ENCODE data around the gene PRXL2A. TPM values are rescaled to one million over a fixed set of nuclear protein-coding genes. Genes with fewer than 3 reads are reported as not detected.

PRXL2A gene
- polyA plus RNA-seq, 6 donors from 2014 or later = 2.5 to 13.9 (median 8.3) TPM

DNA sequence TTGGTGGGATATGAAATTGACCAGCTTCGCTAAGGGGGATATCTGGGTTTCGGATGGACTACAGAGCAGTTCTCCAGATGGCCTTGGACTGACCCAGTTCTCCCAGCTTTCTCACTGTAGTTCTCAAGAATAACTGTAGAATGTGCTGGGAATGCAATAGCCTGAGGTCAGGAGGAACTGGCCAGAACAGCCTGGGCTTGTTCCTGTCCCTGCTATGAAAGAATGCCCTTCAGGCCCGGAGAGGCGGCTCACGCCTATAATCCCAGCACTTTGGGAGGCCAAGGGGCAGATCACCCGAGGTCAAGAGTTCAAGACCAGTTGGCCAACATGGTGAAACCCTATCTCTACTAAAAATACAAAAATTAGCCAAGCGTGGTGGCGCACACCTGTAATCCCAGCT, 33.5 kb downstream of the PRXL2A start:
- H3K4me1 Mint-ChIP-seq = peaks cover 0 to 9% (median 6%) of the 10 kb centered on the region in 3 donors
- no peaks in the 10 kb centered on the region for H3K9me3 Mint-ChIP-seq
- ATAC-seq (ENCODE audit: low read depth in 2 of 2) = no peak
- H3K27me3 Mint-ChIP-seq = peaks cover 0 to 13% (median 4%) of the 10 kb centered on the region in 3 donors
- H3K36me3 Mint-ChIP-seq = no peaks in the 10 kb centered on the region
- DNase-seq = no peak
- peak overlapping the region in 1 of 6 donors; percentile 37 for H3K27ac Mint-ChIP-seq
- no peak overlapping the region for H3K4me3 Mint-ChIP-seq

DNA sequence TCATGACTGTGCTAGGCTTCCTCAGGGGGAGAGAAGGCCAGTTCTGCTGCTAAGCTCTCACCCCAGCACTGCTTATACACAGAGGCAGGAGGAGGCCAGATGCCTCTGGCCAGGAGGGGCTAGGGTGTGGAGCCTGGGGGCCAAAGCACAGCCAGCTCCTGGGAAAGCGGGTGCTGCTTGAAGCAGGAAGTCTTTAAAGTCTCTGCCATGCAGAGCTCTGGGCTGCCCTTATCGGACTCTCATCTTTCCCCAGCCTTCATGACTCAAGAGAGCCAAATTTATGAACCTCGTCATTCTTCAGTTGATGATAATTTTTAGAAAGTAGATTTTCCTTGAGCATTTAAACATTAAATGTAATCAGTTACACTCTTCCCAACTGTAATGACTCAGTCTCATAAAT, 34.5 kb downstream of the PRXL2A start:
- H3K36me3 Mint-ChIP-seq = no peaks in the 10 kb centered on the region
- no peak overlapping the region for H3K27ac Mint-ChIP-seq
- no peaks in the 10 kb centered on the region for H3K9me3 Mint-ChIP-seq
- DNase-seq (no peak), ATAC-seq (ENCODE audit: low read depth in 2 of 2) (no peak)
- H3K4me3 Mint-ChIP-seq = no peak overlapping the region
- peaks cover 0 to 4% (median 3%) of the 10 kb centered on the region in 3 donors for H3K27me3 Mint-ChIP-seq
- H3K4me1 Mint-ChIP-seq = peaks cover 0 to 6% (median 6%) of the 10 kb centered on the region in 3 donors

DNA sequence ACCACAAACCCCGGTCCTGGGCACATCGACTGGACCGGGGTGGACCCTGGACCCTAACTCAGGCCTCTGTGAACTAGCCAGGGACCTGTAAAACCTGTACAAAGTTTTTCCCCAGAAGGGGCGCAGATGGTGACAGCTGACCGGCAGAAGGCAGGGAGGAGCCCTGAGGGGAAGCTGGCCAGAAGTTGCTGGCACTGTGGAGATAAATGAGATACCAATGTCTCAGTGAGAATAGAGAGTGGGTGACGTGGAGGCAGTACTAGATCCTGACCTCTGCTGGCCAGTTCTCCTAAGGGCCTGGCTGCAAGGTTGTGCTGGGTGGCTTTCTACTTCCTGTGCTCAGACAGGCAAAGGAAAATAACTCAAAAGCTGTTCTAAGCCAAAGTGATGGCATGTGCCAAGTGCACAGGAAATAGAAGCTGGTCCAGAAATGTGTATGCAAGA, 35.2 kb downstream of the PRXL2A start:
- Mint-ChIP-seq H3K4me1 (peaks cover 0 to 6% (median 6%) of the 10 kb centered on the region in 3 donors), H3K27me3 (peaks cover 0 to 4% (median 0%) of the 10 kb centered on the region in 3 donors), H3K36me3 (no peaks in the 10 kb centered on the region), H3K9me3 (no peaks in the 10 kb centered on the region), H3K4me3 (no peak overlapping the region), H3K27ac (peak overlapping the region in 2 of 6 donors; percentile 18 to 74)
- DNase-seq (no peak), ATAC-seq (ENCODE audit: low read depth in 2 of 2) (no peak)

DNA sequence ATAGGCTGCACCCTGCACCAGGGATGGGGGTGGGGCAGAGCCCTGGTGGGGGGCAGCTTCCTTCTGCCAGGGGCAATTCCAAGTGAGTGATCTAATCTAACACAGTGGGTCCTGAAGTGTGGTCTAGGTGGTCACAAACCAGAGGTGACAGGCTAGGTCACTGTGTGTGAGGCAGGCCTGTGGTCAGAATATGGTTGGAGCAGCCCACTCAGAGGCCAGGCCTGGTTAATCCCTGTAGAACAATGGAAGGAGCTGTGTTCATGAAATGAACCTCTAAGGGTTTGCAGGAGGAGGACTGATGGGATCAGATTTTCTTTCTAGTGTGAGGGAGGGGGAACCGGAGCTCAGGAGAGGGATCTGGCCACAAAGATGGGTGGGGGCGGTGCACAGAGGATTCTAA, 35.8 kb downstream of the PRXL2A start:
- no peak for DNase-seq
- Mint-ChIP-seq H3K27ac (peak overlapping the region in 2 of 6 donors; percentile 26 to 80), H3K4me1 (peaks cover 0 to 6% (median 6%) of the 10 kb centered on the region in 3 donors), H3K36me3 (no peaks in the 10 kb centered on the region), H3K4me3 (peak overlapping the region in 1 of 8 donors; percentile 67), H3K9me3 (no peaks in the 10 kb centered on the region), H3K27me3 (peaks cover 0 to 4% (median 0%) of the 10 kb centered on the region in 3 donors)
- ATAC-seq (ENCODE audit: low read depth in 2 of 2) = no peak

DNA sequence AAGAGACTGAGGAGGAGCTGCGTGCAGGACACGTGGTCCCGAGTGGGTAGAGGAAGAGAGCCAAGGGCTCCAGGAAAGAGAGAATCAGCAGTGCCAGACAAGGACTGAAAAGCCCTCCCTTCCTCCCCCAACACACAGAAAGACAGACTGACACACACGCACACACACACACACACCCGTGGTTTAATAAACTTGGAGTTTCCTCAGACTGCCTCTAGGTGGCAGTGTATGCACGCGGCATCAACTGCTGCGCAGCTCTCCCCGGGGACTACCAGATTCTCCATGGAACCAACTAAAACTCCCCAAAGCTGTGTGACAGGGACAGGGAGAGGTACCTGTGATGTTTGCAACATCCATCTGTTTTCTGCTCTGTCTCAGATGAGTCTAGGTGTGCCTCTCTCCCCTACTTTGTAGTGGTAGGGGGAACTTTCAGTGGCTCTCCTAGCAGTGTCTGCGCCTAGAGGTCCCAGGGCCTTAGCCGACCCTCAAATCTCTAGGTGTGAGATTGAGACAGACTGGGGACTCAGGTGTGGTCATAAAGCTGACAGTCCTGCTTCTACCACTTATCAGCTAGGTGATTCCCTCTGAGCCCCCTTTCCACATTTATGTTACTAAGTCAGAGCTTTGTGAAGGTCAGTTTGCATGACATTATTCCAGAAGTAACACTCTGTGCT, 36.4 kb downstream of the PRXL2A start:
- DNase-seq = peak; percentile 53
- peaks cover 0 to 6% (median 6%) of the 10 kb centered on the region in 3 donors for H3K4me1 Mint-ChIP-seq
- H3K4me3 Mint-ChIP-seq = no peak overlapping the region
- H3K36me3 Mint-ChIP-seq = no peaks in the 10 kb centered on the region
- H3K27ac Mint-ChIP-seq = peak overlapping the region in 2 of 6 donors; percentile 80 to 87
- no peaks in the 10 kb centered on the region for H3K9me3 Mint-ChIP-seq
- peak; percentile 71 to 82 for ATAC-seq (ENCODE audit: low read depth in 2 of 2)
- H3K27me3 Mint-ChIP-seq = peaks cover 0 to 4% (median 0%) of the 10 kb centered on the region in 3 donors

DNA sequence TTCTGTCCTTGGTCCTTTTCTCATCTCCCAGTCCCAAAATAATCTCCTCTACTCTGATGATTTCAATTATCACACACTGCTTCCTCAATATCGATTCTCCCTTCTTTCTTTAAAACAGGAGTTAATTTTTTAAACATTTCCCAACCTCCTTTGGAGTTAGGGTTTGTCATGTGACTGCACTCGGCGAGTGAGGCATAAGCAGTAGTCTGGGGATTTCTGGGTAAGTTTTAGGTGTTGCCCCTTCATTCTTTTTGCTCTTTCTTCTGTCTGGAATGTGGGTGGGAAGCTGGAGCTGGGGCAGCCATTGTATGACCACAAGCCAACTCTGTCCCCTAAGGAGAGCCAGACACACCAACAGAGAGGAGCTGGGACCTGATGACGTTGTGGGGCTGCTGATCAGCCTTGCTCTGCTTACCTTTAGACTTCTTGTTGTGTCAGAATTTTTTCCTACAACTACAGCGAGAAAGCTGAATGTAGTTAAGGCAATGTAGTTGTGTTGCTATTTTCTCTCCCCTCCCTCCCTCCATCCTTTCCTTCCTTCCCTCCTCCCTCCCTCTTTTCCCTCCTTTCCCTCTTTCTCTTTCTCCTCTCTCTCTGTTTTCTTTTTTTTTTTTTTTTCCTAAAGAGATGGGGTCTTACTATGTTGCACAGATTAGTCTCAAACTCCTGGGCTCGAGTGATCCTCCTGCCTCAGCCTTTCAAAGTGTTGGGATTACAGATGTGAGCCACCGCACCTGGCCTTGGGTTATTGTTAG, 39.3 kb downstream of the PRXL2A start:
- Mint-ChIP-seq H3K36me3 (no peaks in the 10 kb centered on the region), H3K4me3 (no peak overlapping the region), H3K27me3 (peaks cover 0 to 4% (median 0%) of the 10 kb centered on the region in 3 donors), H3K4me1 (peaks cover 0 to 6% (median 6%) of the 10 kb centered on the region in 3 donors), H3K27ac (peak overlapping the region in 2 of 6 donors; percentile 36 to 44), H3K9me3 (no peaks in the 10 kb centered on the region)
- ATAC-seq (ENCODE audit: low read depth in 2 of 2) (no peak), DNase-seq (no peak)

DNA sequence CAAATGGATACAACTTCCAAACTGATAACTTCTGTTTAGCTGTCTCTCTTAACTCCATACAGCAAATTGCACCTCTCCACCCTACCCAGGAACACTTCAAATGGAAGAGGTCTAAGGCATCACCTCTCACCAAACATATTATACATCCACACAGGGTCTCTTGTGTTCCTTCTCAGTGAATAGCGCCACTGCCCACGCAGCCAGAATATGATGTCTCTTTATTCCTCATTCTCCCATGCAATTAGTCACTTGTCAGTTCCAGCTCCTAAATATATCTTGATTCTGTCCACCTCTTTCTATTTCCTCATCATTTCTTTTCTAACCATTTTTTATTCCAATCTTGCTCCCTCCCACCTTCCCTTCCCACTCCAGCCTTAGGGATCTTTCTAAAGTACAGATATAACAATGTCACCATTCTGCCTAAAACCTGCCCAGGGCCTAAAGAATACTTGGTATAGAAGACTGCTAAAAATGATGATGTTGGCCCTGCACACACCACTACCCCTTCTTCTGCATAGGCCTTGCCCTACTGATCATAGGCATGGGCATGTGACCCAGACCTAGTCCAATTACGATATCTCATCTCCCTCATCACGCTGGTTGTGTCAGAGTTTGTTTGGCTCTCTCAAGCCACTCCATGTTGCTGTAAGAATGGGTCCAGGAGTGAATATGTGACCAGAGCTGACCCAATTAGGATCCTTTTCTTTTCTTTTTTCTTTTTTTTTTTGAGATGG, 40.0 kb downstream of the PRXL2A start:
- no peak overlapping the region for H3K4me3 Mint-ChIP-seq
- peak overlapping the region in 1 of 6 donors; percentile 44 for H3K27ac Mint-ChIP-seq
- peaks cover 0 to 4% (median 0%) of the 10 kb centered on the region in 3 donors for H3K27me3 Mint-ChIP-seq
- ATAC-seq (ENCODE audit: low read depth in 2 of 2) = no peak
- no peaks in the 10 kb centered on the region for H3K9me3 Mint-ChIP-seq
- H3K36me3 Mint-ChIP-seq = no peaks in the 10 kb centered on the region
- no peak for DNase-seq
- H3K4me1 Mint-ChIP-seq = peaks cover 2 to 8% (median 6%) of the 10 kb centered on the region in 3 donors

DNA sequence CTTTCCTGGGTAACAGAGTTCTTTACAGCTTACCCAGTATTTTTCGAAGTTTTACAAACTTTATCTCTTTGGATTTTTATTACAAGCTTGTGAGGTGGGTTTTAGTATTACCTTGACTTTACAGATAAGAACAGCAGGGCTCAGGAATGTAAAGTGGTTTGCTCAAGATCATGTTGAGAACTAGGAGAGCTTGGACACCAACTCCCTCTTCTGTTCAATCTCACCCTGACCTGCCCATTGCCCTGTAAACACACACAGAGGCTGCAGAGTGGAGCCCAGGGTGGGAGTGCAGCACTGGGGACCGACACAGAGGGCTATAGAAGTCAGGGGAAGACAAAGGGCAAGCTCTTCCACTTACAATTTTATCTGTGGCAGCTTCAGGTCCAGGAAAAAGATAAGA, 41.2 kb downstream of the PRXL2A start:
- no peaks in the 10 kb centered on the region for H3K9me3 Mint-ChIP-seq
- H3K36me3 Mint-ChIP-seq = no peaks in the 10 kb centered on the region
- ATAC-seq (ENCODE audit: low read depth in 2 of 2) (no peak), DNase-seq (no peak)
- H3K27me3 Mint-ChIP-seq = peaks cover 0 to 4% (median 0%) of the 10 kb centered on the region in 3 donors
- peaks cover 7 to 9% (median 7%) of the 10 kb centered on the region in 3 donors for H3K4me1 Mint-ChIP-seq
- H3K27ac Mint-ChIP-seq = peak overlapping the region in 1 of 6 donors; percentile 65
- no peak overlapping the region for H3K4me3 Mint-ChIP-seq

DNA sequence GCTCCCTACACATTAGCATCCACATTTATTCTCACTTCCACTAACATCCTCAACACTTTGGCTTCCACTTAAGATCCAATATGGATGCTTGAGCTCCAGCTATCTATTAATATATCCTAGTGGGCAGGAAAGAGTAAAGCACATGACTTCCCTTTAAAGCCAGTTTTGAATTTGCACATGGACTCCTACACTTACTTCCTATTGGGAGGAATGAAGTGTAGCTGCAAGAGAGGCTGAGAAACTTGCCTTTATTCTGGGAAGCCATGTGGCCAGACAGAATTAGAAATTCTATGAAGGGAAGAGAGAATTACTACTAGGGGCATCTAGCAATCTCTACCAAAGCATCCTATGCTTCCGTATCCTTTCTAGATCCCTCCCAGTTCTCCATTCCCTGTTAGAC, 42.8 kb downstream of the PRXL2A start:
- Mint-ChIP-seq H3K27ac (no peak overlapping the region), H3K27me3 (peaks cover 0 to 4% (median 0%) of the 10 kb centered on the region in 3 donors), H3K4me3 (no peak overlapping the region), H3K36me3 (no peaks in the 10 kb centered on the region), H3K4me1 (peaks cover 15 to 21% (median 20%) of the 10 kb centered on the region in 3 donors), H3K9me3 (no peaks in the 10 kb centered on the region)
- ATAC-seq (ENCODE audit: low read depth in 2 of 2) (no peak), DNase-seq (no peak)

DNA sequence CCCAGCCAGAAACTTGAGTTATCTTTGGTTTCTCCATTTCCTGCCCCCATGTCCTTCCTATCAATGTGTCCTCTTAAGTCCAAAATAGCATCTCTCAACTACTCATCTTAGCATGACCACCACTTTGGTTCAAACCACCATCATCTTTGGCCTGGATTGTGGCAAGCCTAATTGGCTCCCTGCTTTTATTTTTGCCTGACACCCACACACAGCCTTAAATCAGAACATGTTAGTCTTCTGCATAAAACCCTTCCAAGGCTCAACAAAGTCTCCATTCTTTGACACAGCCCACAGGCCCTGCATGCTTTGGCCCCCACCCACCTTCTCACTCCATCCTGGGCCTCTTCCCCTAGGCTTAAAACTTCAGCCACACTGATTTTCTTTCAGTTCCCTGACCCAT, 43.7 kb downstream of the PRXL2A start:
- Mint-ChIP-seq H3K27me3 (peaks cover 0 to 4% (median 0%) of the 10 kb centered on the region in 3 donors), H3K27ac (no peak overlapping the region), H3K36me3 (no peaks in the 10 kb centered on the region), H3K9me3 (no peaks in the 10 kb centered on the region), H3K4me1 (peaks cover 17 to 28% (median 23%) of the 10 kb centered on the region in 3 donors), H3K4me3 (no peak overlapping the region)
- ATAC-seq (ENCODE audit: low read depth in 2 of 2) = no peak
- DNase-seq = no peak

DNA sequence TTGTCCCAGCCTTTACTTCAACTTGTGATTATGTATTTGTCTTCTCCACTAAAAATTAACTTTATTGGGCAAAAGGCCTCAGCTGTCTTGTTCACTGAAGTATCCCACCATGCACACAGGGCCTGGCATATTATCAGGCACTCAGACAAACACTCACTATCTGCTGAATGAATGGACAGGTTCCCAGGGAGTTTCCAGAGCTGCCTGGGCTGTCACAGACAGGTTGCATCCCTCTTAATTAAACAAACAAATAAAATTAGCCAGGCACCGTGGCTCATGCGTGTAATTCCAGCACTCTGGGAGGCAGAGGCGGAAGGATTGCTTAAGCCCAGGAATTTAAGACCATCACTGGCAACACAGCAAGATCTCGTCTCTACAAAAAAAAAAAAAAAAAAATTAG, 44.3 kb downstream of the PRXL2A start:
- no peak overlapping the region for H3K27ac Mint-ChIP-seq
- no peak for ATAC-seq (ENCODE audit: low read depth in 2 of 2)
- no peaks in the 10 kb centered on the region for H3K9me3 Mint-ChIP-seq
- H3K27me3 Mint-ChIP-seq = no peaks in the 10 kb centered on the region
- no peak for DNase-seq
- H3K4me1 Mint-ChIP-seq = peaks cover 17 to 28% (median 23%) of the 10 kb centered on the region in 3 donors
- H3K36me3 Mint-ChIP-seq = no peaks in the 10 kb centered on the region
- H3K4me3 Mint-ChIP-seq = no peak overlapping the region

DNA sequence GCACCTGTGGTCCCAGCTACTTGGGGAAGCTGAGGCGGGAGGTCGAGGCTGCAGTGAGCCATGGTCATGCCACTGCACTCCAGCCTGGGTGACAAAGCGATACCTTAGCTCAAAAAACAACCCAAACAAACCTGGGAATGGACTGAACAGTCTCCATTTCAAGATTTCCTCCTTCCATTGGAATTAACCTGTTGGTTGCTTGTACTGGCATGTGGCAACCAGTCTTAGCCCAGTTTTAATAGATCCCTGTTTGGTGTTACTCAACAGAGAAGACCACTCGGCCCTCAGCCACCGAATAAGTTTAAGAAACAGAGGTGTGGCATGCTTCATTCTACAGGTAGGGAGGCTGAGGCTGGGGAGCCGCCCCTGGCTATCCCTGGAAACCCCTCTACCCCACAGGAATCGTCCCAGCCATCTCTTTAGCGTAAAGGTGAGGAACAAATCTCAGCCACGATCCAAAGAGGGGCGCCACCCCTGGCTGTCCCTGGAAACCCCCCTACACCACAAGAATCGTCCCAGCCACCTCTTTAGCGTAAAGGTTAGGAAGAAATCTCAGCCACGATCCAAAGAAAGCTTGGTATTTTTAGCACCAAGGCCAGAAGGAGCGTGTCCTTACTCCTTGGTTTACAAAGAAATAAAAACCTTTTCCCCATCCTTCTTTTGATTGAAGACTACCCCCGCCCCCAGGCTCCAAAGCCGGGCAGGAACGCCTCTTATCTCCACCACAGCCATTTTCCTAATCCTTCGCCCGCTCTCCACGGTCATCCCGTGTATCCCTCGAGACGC, 44.9 kb downstream of the PRXL2A start:
- H3K9me3 Mint-ChIP-seq = peaks cover 0 to 2% (median 0%) of the 10 kb centered on the region in 7 donors
- ATAC-seq (ENCODE audit: low read depth in 2 of 2) = no peak
- H3K36me3 Mint-ChIP-seq = no peaks in the 10 kb centered on the region
- no peaks in the 10 kb centered on the region for H3K27me3 Mint-ChIP-seq
- peaks cover 20 to 34% (median 28%) of the 10 kb centered on the region in 3 donors for H3K4me1 Mint-ChIP-seq
- no peak for DNase-seq
- peak overlapping the region in 5 of 6 donors; percentile 71 to 94 (median 89) for H3K27ac Mint-ChIP-seq
- H3K4me3 Mint-ChIP-seq = peak overlapping the region in 6 of 8 donors; percentile 82 to 93 (median 90)

Data from naive B cell (primary cell).